H1 (cell line): ENCODE data around the gene GRID2. TPM values are rescaled to one million over a fixed set of nuclear protein-coding genes. Genes with fewer than 3 reads are reported as not detected.

ENCODE experiments used
- CTCF ChIA-PET: fragments of 300-600 bp; sonication (Branson Sonifier 250); formaldehyde crosslinking; loops from one replicate; lab custom pipeline; 2021; ENCODE audit not compliant: partially characterized antibody; lab: Charles Lee
- POLR2A ChIA-PET: fragments of 300-600 bp; sonication (Branson Sonifier 250); formaldehyde crosslinking; loops from one replicate; lab custom pipeline; 2021; ENCODE audit warnings: inconsistent platforms; ENCODE audit not compliant: partially characterized antibody; lab: Charles Lee
- DNase-seq, 2 experiments: peaks; one replicate each; pipeline versions ENCODE4 v3.0.0 to v3.0.0-alpha.2; 2010 to 2022; ENCODE audit warnings: low spot score in 2 of 2, low read depth in 1 of 2, mixed read lengths in 1 of 2
- FAIRE-seq: peaks from 2 replicates; lab custom pipeline; 2011; peaks lifted over from hg19 to GRCh38; lab: Jason Lieb, UNC
- H2AFZ ChIP-seq: 2 replicates; pipeline ENCODE4 v1.8.1; 2012; ENCODE audit warnings: low read length, inconsistent platforms
- H2AK5ac ChIP-seq: 2 replicates; pipeline ENCODE4 v1.6.1; 2013; ENCODE audit warnings: low read depth, low read length
- H2BK120ac ChIP-seq: replicated peaks from 2 replicates; pipeline ENCODE3; 2013; ENCODE audit warnings: low read depth, low read length, inconsistent platforms
- H2BK12ac ChIP-seq: 2 replicates; pipeline ENCODE4 v1.6.1; 2013; ENCODE audit warnings: low read depth, low read length
- H2BK15ac ChIP-seq: 2 replicates; pipeline ENCODE4 v1.6.1; 2013; ENCODE audit warnings: low read length
- H2BK20ac ChIP-seq: 2 replicates; pipeline ENCODE4 v1.6.1; 2013; ENCODE audit warnings: low read length
- H2BK5ac ChIP-seq: 2 replicates; pipeline ENCODE4 v1.6.1; 2013; ENCODE audit warnings: low read depth, low read length
- H3K14ac ChIP-seq: 2 replicates; pipeline ENCODE4 v1.6.1; 2013; ENCODE audit warnings: inconsistent platforms; ENCODE audit not compliant: insufficient read length
- H3K18ac ChIP-seq: 2 replicates; pipeline ENCODE4 v1.6.1; 2013; ENCODE audit warnings: low read length; ENCODE audit errors: extremely low read depth
- H3K23ac ChIP-seq: 2 replicates; pipeline ENCODE4 v1.6.1; 2013; ENCODE audit warnings: inconsistent platforms; ENCODE audit not compliant: insufficient read length
- H3K23me2 ChIP-seq: 2 replicates; pipeline ENCODE4 v1.6.1; 2013; ENCODE audit warnings: low read depth, low read length
- H3K27ac ChIP-seq: 2 replicates; pipeline ENCODE4 v1.6.1; 2011; ENCODE audit warnings: low read depth, low read length, inconsistent platforms
- H3K27me3 ChIP-seq, 4 experiments: replicated peaks in 1 of 4; 1 replicate in 1 of 4; 2 replicates in 3 of 4; pipeline versions ENCODE4 v1.6.1 to v1.8.1; 2011 to 2013; ENCODE audit warnings: low read length in 3 of 4, mild to moderate bottlenecking in 3 of 4, inconsistent platforms in 2 of 4, mixed read lengths in 2 of 4, moderate library complexity in 1 of 4; ENCODE audit not compliant: control insufficient read depth in 3 of 4, insufficient read depth in 3 of 4; ENCODE audit errors: extremely low read depth in 1 of 4
- H3K36me3 ChIP-seq, 4 experiments: 2 replicates each; pipeline versions ENCODE4 v1.6.1 to v1.8.1; 2011 to 2013; ENCODE audit warnings: mild to moderate bottlenecking in 4 of 4, low read length in 3 of 4, moderate library complexity in 2 of 4, control low read depth in 1 of 4, inconsistent platforms in 1 of 4; ENCODE audit not compliant: insufficient read depth in 4 of 4, control insufficient read depth in 2 of 4
- H3K4ac ChIP-seq: replicated peaks from 2 replicates; pipeline ENCODE3; 2013; ENCODE audit warnings: low read length, low read depth, mixed read lengths, inconsistent platforms; ENCODE audit not compliant: insufficient read length
- H3K4me1 ChIP-seq, 4 experiments: replicated peaks in 1 of 4; 1 replicate in 1 of 4; 2 replicates in 3 of 4; pipeline versions ENCODE4 v1.6.1 to v1.8.1; 2011 to 2013; ENCODE audit warnings: low read length in 3 of 4, inconsistent platforms in 2 of 4, mixed read lengths in 1 of 4; ENCODE audit not compliant: insufficient read depth in 4 of 4, control insufficient read depth in 3 of 4
- H3K4me2 ChIP-seq, 2 experiments: 2 replicates each; pipeline versions ENCODE4 v1.6.1 to v1.8.1; 2011 to 2013; ENCODE audit warnings: low read depth in 2 of 2, low read length in 2 of 2, control low read depth in 1 of 2, inconsistent platforms in 1 of 2, mild to moderate bottlenecking in 1 of 2; ENCODE audit not compliant: insufficient read depth in 1 of 2
- H3K4me3 ChIP-seq, 4 experiments: fragments of 200-600, 300-600 bp in 1 of 4; sonication (generic), shearing (Covaris generic), sonication (Bioruptor Twin) in 1 of 4; 2 replicates each; pipeline versions ENCODE4 v1.5.1 to v1.8.1; 2011 to 2016; ENCODE audit warnings: low read length in 4 of 4, low read depth in 3 of 4, control low read depth in 2 of 4, inconsistent platforms in 2 of 4, mild to moderate bottlenecking in 2 of 4, mixed read lengths in 1 of 4, moderate library complexity in 1 of 4; ENCODE audit not compliant: insufficient read depth in 2 of 4; ENCODE audit errors: extremely low read depth in 1 of 4
- H3K56ac ChIP-seq: replicated peaks from 2 replicates; pipeline ENCODE3; 2013; ENCODE audit warnings: low read depth, mild to moderate bottlenecking, mixed read lengths, low read length, inconsistent platforms; ENCODE audit not compliant: insufficient read length
- H3K79me1 ChIP-seq: 2 replicates; pipeline ENCODE4 v1.6.1; 2013; ENCODE audit warnings: low read depth, low read length, control low read depth
- H3K79me2 ChIP-seq, 2 experiments: 2 replicates each; pipeline versions ENCODE4 v1.6.1 to v1.8.1; 2012 to 2013; ENCODE audit warnings: low read length in 2 of 2, mild to moderate bottlenecking in 2 of 2, inconsistent platforms in 1 of 2; ENCODE audit not compliant: insufficient read depth in 2 of 2, control insufficient read depth in 1 of 2
- H3K9ac ChIP-seq, 4 experiments: replicated peaks in 1 of 4; 1 replicate in 1 of 4; 2 replicates in 3 of 4; pipeline versions ENCODE4 v1.6.1 to v1.8.1; 2011 to 2013; ENCODE audit warnings: low read depth in 3 of 4, low read length in 3 of 4, control low read depth in 2 of 4, mild to moderate bottlenecking in 2 of 4, moderate library complexity in 2 of 4, inconsistent platforms in 1 of 4; ENCODE audit errors: extremely low read depth in 1 of 4
- H3K9me3 ChIP-seq, 2 experiments: 2 replicates each; pipeline versions ENCODE4 v1.6.1 to v1.8.1; 2012 to 2013; ENCODE audit warnings: mild to moderate bottlenecking in 2 of 2, moderate library complexity in 2 of 2, control low read depth in 1 of 2, inconsistent platforms in 1 of 2, low read depth in 1 of 2, low read length in 1 of 2, mixed read lengths in 1 of 2; ENCODE audit not compliant: insufficient read depth in 2 of 2
- H4K20me1 ChIP-seq, 2 experiments: replicated peaks in 1 of 2; 2 replicates each; pipeline versions ENCODE3 to v1.8.1; 2011 to 2013; ENCODE audit warnings: inconsistent platforms in 2 of 2, low read length in 2 of 2, mild to moderate bottlenecking in 1 of 2; ENCODE audit not compliant: insufficient read depth in 2 of 2, control insufficient read depth in 1 of 2
- H4K5ac ChIP-seq: 2 replicates; pipeline ENCODE4 v1.6.1; 2013; ENCODE audit warnings: low read length, low read depth, mixed read lengths, inconsistent platforms; ENCODE audit not compliant: insufficient read length
- H4K8ac ChIP-seq: 2 replicates; pipeline ENCODE4 v1.8.0; 2013; ENCODE audit warnings: mild to moderate bottlenecking, moderate library complexity, low read length, inconsistent platforms; ENCODE audit not compliant: insufficient read depth; ENCODE audit errors: extremely low read depth
- H4K91ac ChIP-seq: replicated peaks from 2 replicates; pipeline ENCODE3; 2013; ENCODE audit warnings: low read length, mixed read lengths, inconsistent platforms; ENCODE audit not compliant: insufficient read length
- CTBP2 ChIP-seq: IDR thresholded peaks from 2 replicates; pipeline ENCODE4 v1.7.0; 2011; ENCODE audit warnings: borderline replicate concordance, mild to moderate bottlenecking, moderate library complexity, mixed read lengths, low read length; ENCODE audit not compliant: insufficient read depth, insufficient read length
- EGR1 ChIP-seq: IDR thresholded peaks from 2 replicates; pipeline ENCODE4 v1.6.1; 2011; ENCODE audit warnings: low read depth, low read length, borderline replicate concordance
- FOSL1 ChIP-seq: IDR thresholded peaks from 2 replicates; pipeline ENCODE4 v1.6.1; 2011; ENCODE audit warnings: mild to moderate bottlenecking, low read depth, low read length, moderate library complexity; ENCODE audit not compliant: insufficient read depth
- KDM4A ChIP-seq: IDR thresholded peaks from one replicate; pipeline ENCODE4 v1.7.1; 2012; ENCODE audit warnings: low read depth, mild to moderate bottlenecking, moderate library complexity, low read length, inconsistent platforms; ENCODE audit not compliant: severe bottlenecking
- POU5F1 ChIP-seq: IDR thresholded peaks from 2 replicates; pipeline ENCODE4 v1.6.1; 2011; ENCODE audit warnings: low read depth, mild to moderate bottlenecking, low read length, moderate library complexity
- RFX5 ChIP-seq: IDR thresholded peaks from 2 replicates; pipeline ENCODE4 v1.6.1; 2011; ENCODE audit warnings: low read depth, low read length, improper control_type of control experiment, borderline replicate concordance
- SIX5 ChIP-seq: IDR thresholded peaks from 2 replicates; pipeline ENCODE4 v1.6.1; 2011; ENCODE audit warnings: mild to moderate bottlenecking, low read depth, low read length
- TAF1 ChIP-seq: IDR thresholded peaks from 2 replicates; pipeline ENCODE4 v1.6.1; 2011; ENCODE audit warnings: mild to moderate bottlenecking, low read depth, low read length
- YY1 ChIP-seq: IDR thresholded peaks from 2 replicates; pipeline ENCODE4 v1.6.1; 2011; ENCODE audit warnings: low read depth, mild to moderate bottlenecking, low read length
- polyA plus RNA-seq, 7 experiments: library from polyadenylated mRNA; depleted of rRNA in 3 of 7; stranded (reverse) in 5 of 7; unstranded in 2 of 7; fragments of >200 nt in 5 of 7; fragments of 200-250 nt in 2 of 7; gene quantifications; 1 replicate in 5 of 7; 2 replicates in 1 of 7; 4 replicates in 1 of 7; pipeline versions ENCODE4 v1.2.1 to v1.2.3, GENCODE V29; 2011 to 2013; ENCODE audit warnings: missing spikeins in 2 of 7, mixed read lengths in 2 of 7
- total RNA-seq: library from RNA; stranded (reverse); fragmentation: NEBNext Ultra II Directional; extraction: Animal tissue kit (Norgen Biotek cat#: 25700); gene quantifications from 2 replicates; pipeline ENCODE4 v1.2.1, GENCODE V29; 2021

Gene GRID2
- total and polyA plus RNA-seq, 2 of the 8 experiments (the other 6 are each of a cell fraction or from before 2014, with no cell fraction given): 31.1 to 81.9 TPM

DNA sequence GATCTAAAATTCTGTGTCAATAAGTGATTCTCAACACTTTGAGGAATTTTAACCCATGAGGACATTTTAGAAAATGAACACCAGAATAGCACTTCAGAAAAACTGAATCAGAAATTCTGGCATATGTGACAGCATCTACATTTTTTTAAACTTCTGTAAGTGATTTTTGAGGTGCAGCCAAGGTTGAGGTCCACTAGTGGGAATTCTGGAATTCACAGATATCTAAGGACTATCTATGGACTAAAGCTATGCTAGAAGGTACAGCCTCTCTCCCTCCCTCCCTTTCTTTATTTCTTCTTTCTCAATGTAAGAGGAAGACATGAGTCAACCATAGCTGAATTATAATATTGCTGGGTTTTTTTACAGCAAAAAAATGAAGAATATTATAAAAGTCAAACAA lies 1016.6 kb downstream of the GRID2 start:
- H2BK5ac ChIP-seq: no peak overlapping the region
- no peak overlapping the region for H3K18ac ChIP-seq
- no peaks in the 10 kb centered on the region for H3K79me1 ChIP-seq
- POLR2A ChIA-PET: no interaction called here
- no peak for DNase-seq
- H3K4me2 ChIP-seq: no peak overlapping the region
- no peak for TF ChIP-seq RFX5
- no peak for TF ChIP-seq EGR1
- no peak for TF ChIP-seq CTBP2
- no peak for TF ChIP-seq TAF1
- no peak for TF ChIP-seq POU5F1
- no peak for TF ChIP-seq SIX5
- TF ChIP-seq KDM4A: no peak
- no peak for TF ChIP-seq YY1
- no peak for TF ChIP-seq FOSL1
- TF ChIP-seq, all 59 proteins: peak for 0
- no peaks in the 10 kb centered on the region for H3K9me3 ChIP-seq
- H3K4me3 ChIP-seq: no peak overlapping the region
- H2AFZ ChIP-seq: no peak overlapping the region
- no peak overlapping the region for H3K14ac ChIP-seq
- H3K23ac ChIP-seq: no peak overlapping the region
- H4K5ac ChIP-seq: no peak overlapping the region
- H3K4me1 ChIP-seq: no peaks in the 10 kb centered on the region
- H3K4ac ChIP-seq: no peak overlapping the region
- no peaks in the 10 kb centered on the region for H3K79me2 ChIP-seq
- no peak overlapping the region for H2BK120ac ChIP-seq
- H3K23me2 ChIP-seq: no peaks in the 10 kb centered on the region
- H4K20me1 ChIP-seq: no peaks in the 10 kb centered on the region
- H2BK15ac ChIP-seq: no peak overlapping the region
- H3K27ac ChIP-seq: no peak overlapping the region
- H3K27me3 ChIP-seq: no peaks in the 10 kb centered on the region
- no peak for FAIRE-seq
- no peak overlapping the region for H2BK12ac ChIP-seq
- no peak overlapping the region for H2BK20ac ChIP-seq
- no peak overlapping the region for H3K56ac ChIP-seq
- H3K36me3 ChIP-seq: peaks cover 0 to 2% (median 0%) of the 10 kb centered on the region in 4 experiments; a peak in 1 of 8 replicates
- CTCF ChIA-PET: no interaction called here
- no peak overlapping the region for H4K91ac ChIP-seq
- no peak overlapping the region for H3K9ac ChIP-seq
- no peak overlapping the region for H4K8ac ChIP-seq
- no peak overlapping the region for H2AK5ac ChIP-seq
